ENCODE measurements around the gene DPM2.

DNA sequence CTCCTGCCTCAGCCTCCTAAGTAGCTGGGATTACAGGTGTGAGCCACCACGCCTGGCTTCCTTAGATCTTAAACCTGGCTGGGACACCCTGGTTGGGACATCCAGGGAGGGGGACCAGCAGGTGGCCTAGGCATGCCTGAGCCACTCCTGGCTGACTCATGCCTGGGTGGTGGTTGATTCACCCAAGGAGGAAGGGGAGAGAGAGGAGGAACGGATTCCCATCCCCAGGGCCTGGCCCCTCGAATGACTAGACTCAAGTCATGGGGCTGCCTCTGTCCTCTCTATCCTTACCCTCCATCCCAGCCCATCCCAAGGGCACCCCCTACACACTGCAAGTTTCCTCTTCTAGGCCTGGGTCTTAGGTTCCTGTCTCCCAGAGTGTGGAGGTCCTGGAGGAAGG, 30.4 kb upstream of the DPM2 start:
- TF ChIP-seq POLR2A (IDR thresholded peaks at IDR 0.05; ENCODE audit: low read length) (no peak), GATA1 (IDR thresholded peaks at IDR 0.05; ENCODE audit: low read depth, low read length) (no peak)
